Liver (tissue), 3 donors: ENCODE measurements around the gene GMPR.

ENCODE experiments used
- ATF3 ChIP-seq: IDR thresholded peaks from 2 replicates; pipeline ENCODE4 v1.6.1; 2016; ENCODE audit warnings: antibody characterized with exemption
- CTCF ChIP-seq: fragments of 150-350 bp; IDR thresholded peaks from 2 replicates; pipeline ENCODE4 v1.5.1; 2017; ENCODE audit warnings: improper control_type of control experiment, low read depth, low read length; ENCODE audit not compliant: missing input control
- FOXA1 ChIP-seq: IDR thresholded peaks from 2 replicates; pipeline ENCODE4 v1.6.1; 2016; ENCODE audit warnings: antibody characterized with exemption
- HNF4A ChIP-seq, 2 donors: conservative IDR thresholded peaks; 2 replicates each; pipeline ENCODE4 v1.6.1; 2016; ENCODE audit warnings: antibody characterized with exemption in 2 of 2, mild to moderate bottlenecking in 2 of 2
- HNF4G ChIP-seq: IDR thresholded peaks from 2 replicates; pipeline ENCODE4 v1.6.1; 2016; ENCODE audit warnings: antibody characterized with exemption
- MAX ChIP-seq: IDR thresholded peaks from 2 replicates; pipeline ENCODE4 v1.6.1; 2016; ENCODE audit warnings: antibody characterized with exemption
- REST ChIP-seq: IDR thresholded peaks from 2 replicates; pipeline ENCODE4 v1.6.1; 2016; ENCODE audit warnings: antibody characterized with exemption, mild to moderate bottlenecking
- SP1 ChIP-seq: IDR thresholded peaks from 2 replicates; pipeline ENCODE4 v1.6.1; 2018; ENCODE audit warnings: antibody characterized with exemption, mild to moderate bottlenecking
- TAF1 ChIP-seq: conservative IDR thresholded peaks from 2 replicates; pipeline ENCODE4 v1.6.1; 2016; ENCODE audit warnings: antibody characterized with exemption, mild to moderate bottlenecking
- YY1 ChIP-seq: IDR thresholded peaks from 2 replicates; pipeline ENCODE4 v1.6.1; 2016; ENCODE audit warnings: antibody characterized with exemption, mild to moderate bottlenecking
- ZBTB33 ChIP-seq: IDR thresholded peaks from 2 replicates; pipeline ENCODE4 v1.6.1; 2016; ENCODE audit warnings: antibody characterized with exemption
- donor health status: healthy.
- donor health status: healthy.

GRCh38 chr6:16338577-16339264 is 100.3 kb downstream of the GMPR start:
- no peak for TF ChIP-seq FOXA1
- TF ChIP-seq CTCF = no peak
- TF ChIP-seq ATF3 = no peak
- no peak for TF ChIP-seq MAX
- no peak for TF ChIP-seq REST
- no peak for TF ChIP-seq TAF1
- TF ChIP-seq YY1 = no peak
- no peak for TF ChIP-seq ZBTB33
- no peak for TF ChIP-seq HNF4A (conservative IDR thresholded peaks at IDR 0.05)
- TF ChIP-seq SP1 = no peak
- no peak for TF ChIP-seq HNF4G
